ENCODE measurements around the gene BTBD19. TPM values are rescaled to one million over a fixed set of nuclear protein-coding genes. Genes with fewer than 3 reads are reported as not detected.
"Not testable (repeated sequence)": the region's sequence is repeated elsewhere in the genome, so short reads cannot be mapped to it uniquely, and the experiment has no call there.

The BTBD19 gene
- total RNA-seq, 1 experiment from 2014 or later = 15.5 TPM

GRCh38 chr1:44792736-44793502, 15.4 kb upstream of the BTBD19 start:
- no peak for TF ChIP-seq CTCF (IDR thresholded peaks at IDR 0.05; ENCODE audit: unreplicated experiment)
- intact Hi-C loops (cut with micrococcal nuclease) = loop anchor here (2.0 kb wide), 3 partner anchors 42 to 508 kb away; partner anchors contain the start of gene UROD
- BruUV-seq (replicated peaks) = no TSS peak
- Mint-ChIP-seq H3K4me1 (ENCODE audit: insufficient read depth, unreplicated experiment) (peaks cover 7% of the 10 kb centered on the region), H3K36me3 (ENCODE audit: insufficient read depth, unreplicated experiment) (no peaks in the 10 kb centered on the region), H3K9me3 (ENCODE audit: unreplicated experiment) (no peaks in the 10 kb centered on the region), H3K27me3 (ENCODE audit: insufficient read depth, unreplicated experiment) (no peaks in the 10 kb centered on the region), H3K4me3 (ENCODE audit: unreplicated experiment) (no peak overlapping the region), H3K27ac (ENCODE audit: low read depth, unreplicated experiment) (peak overlapping the region; percentile 85)
- ChIA-PET POLR2A (interaction anchor here (0.6 to 2.7 kb wide), 13 partner anchors 9 to 776 kb away, joined by 3 to 29 read pairs (median 5); partner anchors contain the start of genes BTBD19, HECTD3, RNU5D-1 and RPS8), CTCF (interaction anchor here (0.6 to 2.6 kb wide), 23 partner anchors 10 to 1351 kb away, joined by 3 to 14 read pairs (median 4); partner anchors contain the start of genes EIF2B3, RPS8 and UROD)
- DNase-seq (ENCODE audit: unreplicated experiment) = no peak

- H3K4me3 Mint-ChIP-seq (ENCODE audit: unreplicated experiment); H3K9me3 Mint-ChIP-seq (ENCODE audit: unreplicated experiment); H3K27ac Mint-ChIP-seq (ENCODE audit: low read depth, unreplicated experiment); DNase-seq (ENCODE audit: unreplicated experiment); H3K27me3 Mint-ChIP-seq (ENCODE audit: insufficient read depth, unreplicated experiment); CTCF ChIA-PET; BruUV-seq (replicated peaks): not testable (repeated sequence)
- peaks cover 24% of the 10 kb centered on the region for H3K4me1 Mint-ChIP-seq (ENCODE audit: insufficient read depth, unreplicated experiment)
- POLR2A ChIA-PET = interaction anchor here (1.6 to 2.0 kb wide), 4 partner anchors 9 to 214 kb away, joined by 6 to 12 read pairs (median 8); partner anchors contain the start of genes DYNLT4, HECTD3 and UROD
- intact Hi-C loops (cut with micrococcal nuclease) = loop anchor here (2.0 kb wide), 1 partner anchor 21 kb away; no protein-coding TSS in a partner anchor
- H3K36me3 Mint-ChIP-seq (ENCODE audit: insufficient read depth, unreplicated experiment) = peaks cover 15% of the 10 kb centered on the region
These were observed 10.4 kb upstream of the BTBD19 start for GRCh38 chr1:44797886-44798285.

GRCh38 chr1:44798481-44799365, 9.6 kb upstream of the BTBD19 start:
- BruUV-seq (replicated peaks) = no TSS peak
- H3K36me3 Mint-ChIP-seq (ENCODE audit: insufficient read depth, unreplicated experiment) = peaks cover 24% of the 10 kb centered on the region
- no peaks in the 10 kb centered on the region for H3K27me3 Mint-ChIP-seq (ENCODE audit: insufficient read depth, unreplicated experiment)
- peaks cover 24% of the 10 kb centered on the region for H3K4me1 Mint-ChIP-seq (ENCODE audit: insufficient read depth, unreplicated experiment)
- no peaks in the 10 kb centered on the region for H3K9me3 Mint-ChIP-seq (ENCODE audit: unreplicated experiment)
- intact Hi-C loops (cut with micrococcal nuclease) = loop anchor here (2.0 kb wide), 1 partner anchor 20 kb away; no protein-coding TSS in a partner anchor
- H3K4me3 Mint-ChIP-seq (ENCODE audit: unreplicated experiment) = no peak overlapping the region
- no peak for TF ChIP-seq CTCF (IDR thresholded peaks at IDR 0.05; ENCODE audit: unreplicated experiment)
- ChIA-PET POLR2A (interaction anchor here (0.6 to 4.5 kb wide), 7 partner anchors 13 to 723 kb away, joined by 3 to 50 read pairs (median 6); partner anchors contain the start of genes HECTD3, PRDX1, RPS8 and UROD), CTCF (interaction anchor here (0.6 to 1.1 kb wide), 7 partner anchors 8 to 138 kb away, joined by 3 to 9 read pairs (median 3); no protein-coding TSS in a partner anchor)
- H3K27ac Mint-ChIP-seq (ENCODE audit: low read depth, unreplicated experiment) = peak overlapping the region; percentile 100
- DNase-seq (ENCODE audit: unreplicated experiment) = no peak

GRCh38 chr1:44799770-44800584, 8.3 kb upstream of the BTBD19 start, which contains the start of gene PLK3:
TSS of gene PLK3 (plus strand) at chr1:44800377. CDS start at chr1:44800464, 87 bp downstream.
- ChIA-PET CTCF (interaction anchor here (0.6 to 1.2 kb wide), 9 partner anchors 19 to 620 kb away, joined by 3 to 9 read pairs (median 3); partner anchors contain the start of gene HECTD3), POLR2A (interaction anchor here (0.5 to 4.5 kb wide), 27 partner anchors 8 to 1289 kb away, joined by 3 to 51 read pairs (median 5); partner anchors contain the start of genes BTBD19, HECTD3, KIF2C and RNU5D-1)
- Mint-ChIP-seq H3K27me3 (ENCODE audit: insufficient read depth, unreplicated experiment) (no peaks in the 10 kb centered on the region), H3K36me3 (ENCODE audit: insufficient read depth, unreplicated experiment) (peaks cover 36% of the 10 kb centered on the region), H3K27ac (ENCODE audit: low read depth, unreplicated experiment) (peak within 1 kb of the TSS; percentile 100), H3K4me1 (ENCODE audit: insufficient read depth, unreplicated experiment) (peaks cover 23% of the 10 kb centered on the region), H3K9me3 (ENCODE audit: unreplicated experiment) (no peaks in the 10 kb centered on the region), H3K4me3 (ENCODE audit: unreplicated experiment) (peak within 1 kb of the TSS; percentile 86)
- peak; percentile 97 for DNase-seq (ENCODE audit: unreplicated experiment)
- intact Hi-C loops (cut with micrococcal nuclease) = loop anchor here (2.0 kb wide), 1 partner anchor 19 kb away; no protein-coding TSS in a partner anchor
- no TSS peak for BruUV-seq (replicated peaks)
- peak; percentile 85 for TF ChIP-seq CTCF (IDR thresholded peaks at IDR 0.05; ENCODE audit: unreplicated experiment)
